Measurements from ENCODE around the gene TXNIP.

TXNIP gene

DNA sequence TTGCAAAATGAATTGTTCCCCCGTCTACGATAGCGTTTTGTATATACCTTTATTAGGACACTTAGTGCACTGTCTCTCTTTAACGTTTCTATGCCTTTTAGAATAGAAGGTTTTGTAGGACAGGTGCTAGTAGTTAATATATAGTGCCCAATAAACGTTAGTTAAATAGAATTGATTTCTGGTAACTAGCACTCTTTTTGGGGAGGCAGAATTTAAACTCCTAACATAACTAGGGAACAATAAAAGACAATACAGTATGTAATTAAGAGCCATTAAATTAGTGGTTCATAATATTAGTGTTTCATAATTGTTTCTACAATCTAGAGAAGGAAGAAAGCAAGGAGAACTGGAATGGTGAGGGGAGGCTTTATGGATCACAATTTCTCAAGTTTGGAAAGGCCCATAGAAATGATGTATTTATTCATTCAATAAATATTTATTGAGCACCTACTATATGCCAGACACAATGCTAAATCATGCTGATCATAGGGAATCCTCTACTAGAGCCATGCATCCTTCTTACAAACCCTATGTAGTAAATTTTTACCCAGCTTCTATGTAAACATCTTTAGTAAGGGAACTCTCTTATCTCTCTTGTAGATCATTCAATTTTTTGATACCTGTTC lies 31.1 kb downstream of the TXNIP start:
- Mint-ChIP-seq H3K4me3 (peak overlapping the region; percentile 95), H3K27me3 (ENCODE audit: low read depth) (no peaks in the 10 kb centered on the region), H3K27ac (peak overlapping the region; percentile 86), H3K36me3 (ENCODE audit: low read depth) (peaks cover 12% of the 10 kb centered on the region), H3K9me3 (peaks cover 14% of the 10 kb centered on the region), H3K4me1 (ENCODE audit: low read depth) (peaks cover 35% of the 10 kb centered on the region)

DNA sequence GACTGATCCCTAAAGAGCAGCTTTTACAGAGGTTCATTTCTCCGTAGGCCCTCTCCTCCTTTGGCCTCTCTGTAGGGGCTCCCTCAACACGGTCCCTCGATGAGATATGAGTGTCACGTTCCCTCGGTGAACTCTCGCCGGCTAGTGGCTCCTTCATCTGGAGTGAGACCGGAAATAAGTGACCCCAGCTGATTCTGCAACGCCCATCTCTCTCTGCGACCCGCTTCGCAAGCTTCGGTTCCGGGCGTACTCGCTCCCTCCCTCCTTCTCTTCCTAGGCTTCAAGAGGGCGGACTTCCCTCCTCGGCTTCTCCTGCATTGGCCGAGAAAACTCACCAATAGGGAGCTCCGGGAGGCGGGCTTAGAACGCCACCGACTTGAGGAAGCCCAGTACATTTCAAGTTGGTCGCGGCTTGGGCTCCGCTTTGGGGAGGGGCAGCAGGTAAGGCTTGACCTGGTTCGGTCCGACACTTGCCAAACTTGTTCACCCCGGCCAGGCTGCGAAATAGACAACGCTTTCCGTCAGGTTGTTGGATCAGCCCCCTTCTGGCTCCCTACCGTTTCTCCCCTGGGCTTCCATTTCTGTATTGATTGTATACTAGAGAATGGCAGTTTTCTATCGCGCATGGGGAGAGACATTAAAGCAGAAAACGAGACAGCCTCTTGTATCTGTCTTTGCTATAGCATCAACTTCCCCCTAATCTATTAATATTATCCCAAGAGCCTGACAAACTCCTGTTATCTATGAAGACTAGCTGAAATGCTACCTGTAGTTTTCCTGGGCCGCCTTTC lies 31.9 kb downstream of the TXNIP start, which contains the start of the genes ANKRD34A and POLR3GL:
Gene ANKRD34A, minus strand, starts transcription at position 248 of the 791 bp plus-strand sequence. CDS start 2,816 bp downstream, outside the sequence.
Gene POLR3GL, plus strand, starts transcription at position 363 of the 791 bp plus-strand sequence. CDS start 10,176 bp downstream, outside the sequence.
- peaks cover 12% of the 10 kb centered on the region for H3K36me3 Mint-ChIP-seq (ENCODE audit: low read depth)
- peaks cover 3% of the 10 kb centered on the region for H3K27me3 Mint-ChIP-seq (ENCODE audit: low read depth)
- H3K4me3 Mint-ChIP-seq = peak within 1 kb of the TSS; percentile 95
- peak within 1 kb of the TSS; percentile 86 for H3K27ac Mint-ChIP-seq
- peaks cover 40% of the 10 kb centered on the region for H3K4me1 Mint-ChIP-seq (ENCODE audit: low read depth)
- H3K9me3 Mint-ChIP-seq = peaks cover 14% of the 10 kb centered on the region

DNA sequence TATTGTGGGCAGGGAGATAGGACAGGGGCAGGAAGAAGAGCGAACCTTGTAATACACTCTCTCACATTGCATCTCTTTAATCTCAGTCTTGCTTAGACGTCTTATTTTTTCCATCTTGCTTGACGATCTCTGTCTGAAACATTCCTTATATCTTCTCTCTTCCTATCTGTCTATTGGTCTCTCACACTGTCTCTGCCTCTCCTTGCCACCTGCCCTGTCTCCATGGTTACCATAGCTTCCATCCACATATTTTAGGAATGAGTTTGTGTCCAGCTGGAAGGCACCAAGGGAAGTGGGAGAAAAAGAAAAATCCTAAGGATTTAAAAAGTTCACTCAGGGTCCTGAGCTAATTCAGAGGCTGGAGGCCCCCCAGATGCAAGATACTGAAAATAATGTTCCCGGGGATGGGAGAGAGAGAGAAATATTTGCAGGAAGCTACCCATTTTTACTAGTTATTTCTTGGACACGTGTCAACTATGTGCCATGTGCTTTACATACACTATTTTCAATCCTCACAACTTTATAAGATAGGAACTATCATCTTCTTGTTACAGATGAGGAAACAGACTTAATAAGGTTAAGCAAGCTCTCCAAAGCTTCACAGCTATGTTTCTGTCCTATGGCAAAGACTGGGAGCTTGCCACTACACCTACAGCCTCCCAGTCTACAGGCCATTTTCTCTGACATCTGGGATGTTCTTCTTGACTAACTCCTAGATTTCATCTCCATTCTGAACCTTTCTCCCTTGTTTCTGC lies 32.9 kb downstream of the TXNIP start:
- H3K27me3 Mint-ChIP-seq (ENCODE audit: low read depth) = peaks cover 6% of the 10 kb centered on the region
- H3K9me3 Mint-ChIP-seq = peaks cover 14% of the 10 kb centered on the region
- peaks cover 10% of the 10 kb centered on the region for H3K36me3 Mint-ChIP-seq (ENCODE audit: low read depth)
- peak overlapping the region; percentile 86 for H3K27ac Mint-ChIP-seq
- H3K4me3 Mint-ChIP-seq = peak overlapping the region; percentile 95
- H3K4me1 Mint-ChIP-seq (ENCODE audit: low read depth) = peaks cover 47% of the 10 kb centered on the region

DNA sequence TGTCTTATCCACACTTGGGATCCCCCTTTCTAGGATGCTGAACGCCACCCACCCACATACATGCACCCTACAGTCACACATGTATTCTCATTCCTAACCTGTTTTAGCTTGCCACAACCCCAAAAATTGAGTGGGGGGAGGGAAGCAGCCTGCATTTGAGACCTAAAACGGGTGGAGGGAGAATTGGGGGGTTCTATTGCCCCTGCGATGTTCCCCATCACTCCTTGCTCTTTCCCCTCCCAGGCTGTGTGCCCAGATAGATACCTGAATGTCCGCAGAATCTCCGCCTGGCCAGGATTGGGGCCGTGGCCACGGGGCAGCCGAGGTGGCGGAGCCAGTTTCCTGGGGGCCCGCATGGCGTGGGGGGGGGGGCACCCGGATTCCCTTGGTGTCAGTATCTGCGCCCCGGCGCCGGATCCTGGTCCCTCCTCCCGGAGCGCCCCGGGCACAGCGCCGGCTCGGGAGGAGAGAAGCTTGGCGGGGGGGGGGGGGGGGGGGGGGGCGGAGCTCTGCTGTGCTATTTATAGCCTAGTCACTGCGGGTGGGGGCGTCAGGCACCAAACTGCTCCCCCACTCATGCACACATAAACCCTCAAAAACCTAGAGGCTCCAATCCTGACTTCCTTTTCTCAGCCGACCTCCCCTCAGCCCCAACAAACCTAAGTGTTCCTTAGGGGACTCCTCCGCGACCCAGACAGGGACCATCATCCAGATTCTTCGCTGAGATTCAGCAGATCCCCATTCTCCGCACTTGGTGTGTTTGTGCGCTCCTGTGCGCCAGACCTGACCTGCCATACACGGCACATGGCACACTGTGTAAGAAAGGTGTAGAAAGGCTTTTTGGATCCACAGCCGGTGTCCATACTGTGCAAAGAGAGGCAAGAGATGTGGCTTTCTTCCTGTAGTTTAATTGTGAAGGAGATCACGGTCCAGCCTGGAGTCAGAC lies 33.9 kb downstream of the TXNIP start:
- H3K27ac Mint-ChIP-seq = peak overlapping the region; percentile 86
- peaks cover 52% of the 10 kb centered on the region for H3K4me1 Mint-ChIP-seq (ENCODE audit: low read depth)
- H3K36me3 Mint-ChIP-seq (ENCODE audit: low read depth) = peaks cover 4% of the 10 kb centered on the region
- H3K27me3 Mint-ChIP-seq (ENCODE audit: low read depth) = peaks cover 6% of the 10 kb centered on the region
- H3K9me3 Mint-ChIP-seq = peaks cover 5% of the 10 kb centered on the region
- peak overlapping the region; percentile 95 for H3K4me3 Mint-ChIP-seq

DNA sequence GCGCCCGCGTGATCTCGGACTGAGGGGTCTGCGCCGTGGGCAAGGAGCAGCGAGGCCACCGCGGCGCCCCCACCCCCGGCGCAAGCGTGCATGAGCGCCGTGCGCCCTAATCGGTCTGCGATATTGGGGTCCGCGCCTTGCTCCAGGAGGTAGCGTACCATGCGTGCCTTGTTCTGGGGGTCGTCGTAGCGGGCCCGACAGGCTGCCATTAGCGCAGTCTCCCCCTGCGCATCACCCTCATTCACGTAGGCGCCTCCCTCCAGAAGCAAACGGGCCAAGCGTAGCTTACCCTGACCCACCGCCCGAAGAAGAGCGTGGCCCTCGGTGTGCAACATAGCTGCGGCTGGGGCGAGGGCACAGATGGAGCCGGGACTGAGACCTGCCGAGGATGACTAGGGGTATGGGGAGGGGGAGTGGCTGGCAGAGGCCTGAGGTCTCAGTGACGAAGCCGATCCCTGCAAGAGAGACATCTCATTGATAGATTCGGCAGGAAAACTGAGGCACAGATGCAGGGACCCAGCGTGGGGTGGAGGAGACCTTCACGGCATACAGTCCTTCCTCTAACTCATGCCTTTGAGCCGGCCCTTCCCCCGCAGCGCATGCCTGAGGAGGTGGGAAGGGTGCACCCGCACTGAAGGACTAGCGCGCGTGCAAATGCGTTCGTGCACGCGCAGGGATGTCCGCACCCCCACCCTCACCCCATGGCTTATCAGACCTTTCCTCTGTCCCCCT lies 34.8 kb downstream of the TXNIP start:
- peak overlapping the region; percentile 67 for H3K27ac Mint-ChIP-seq
- peaks cover 2% of the 10 kb centered on the region for H3K36me3 Mint-ChIP-seq (ENCODE audit: low read depth)

DNA sequence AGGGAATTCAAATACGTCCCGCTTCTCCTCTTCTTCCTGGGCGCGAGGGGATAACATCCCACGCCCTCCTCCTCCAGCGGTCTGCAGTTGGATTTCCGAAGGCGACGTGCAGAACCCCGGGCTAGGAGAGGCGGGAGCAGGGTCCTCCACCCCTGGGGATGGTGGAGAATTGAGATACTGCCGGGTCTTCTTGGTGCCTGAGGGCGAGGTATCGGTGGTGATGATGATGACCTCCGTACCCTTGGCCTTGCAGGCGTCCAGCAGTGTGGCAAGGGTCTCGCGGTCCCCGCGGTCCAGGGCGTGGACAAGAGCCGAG lies 35.3 kb downstream of the TXNIP start:
- Mint-ChIP-seq H3K4me1 (ENCODE audit: low read depth) (peaks cover 60% of the 10 kb centered on the region), H3K27me3 (ENCODE audit: low read depth) (peaks cover 6% of the 10 kb centered on the region), H3K4me3 (peak overlapping the region; percentile 95), H3K27ac (no peak overlapping the region), H3K36me3 (ENCODE audit: low read depth) (peaks cover 2% of the 10 kb centered on the region), H3K9me3 (no peaks in the 10 kb centered on the region)

More for the DNA sequence above, 34.8 kb downstream of the TXNIP start:
- peaks cover 58% of the 10 kb centered on the region for H3K4me1 Mint-ChIP-seq (ENCODE audit: low read depth)
- H3K4me3 Mint-ChIP-seq = peak overlapping the region; percentile 95
- H3K9me3 Mint-ChIP-seq = no peaks in the 10 kb centered on the region
- peaks cover 6% of the 10 kb centered on the region for H3K27me3 Mint-ChIP-seq (ENCODE audit: low read depth)

DNA sequence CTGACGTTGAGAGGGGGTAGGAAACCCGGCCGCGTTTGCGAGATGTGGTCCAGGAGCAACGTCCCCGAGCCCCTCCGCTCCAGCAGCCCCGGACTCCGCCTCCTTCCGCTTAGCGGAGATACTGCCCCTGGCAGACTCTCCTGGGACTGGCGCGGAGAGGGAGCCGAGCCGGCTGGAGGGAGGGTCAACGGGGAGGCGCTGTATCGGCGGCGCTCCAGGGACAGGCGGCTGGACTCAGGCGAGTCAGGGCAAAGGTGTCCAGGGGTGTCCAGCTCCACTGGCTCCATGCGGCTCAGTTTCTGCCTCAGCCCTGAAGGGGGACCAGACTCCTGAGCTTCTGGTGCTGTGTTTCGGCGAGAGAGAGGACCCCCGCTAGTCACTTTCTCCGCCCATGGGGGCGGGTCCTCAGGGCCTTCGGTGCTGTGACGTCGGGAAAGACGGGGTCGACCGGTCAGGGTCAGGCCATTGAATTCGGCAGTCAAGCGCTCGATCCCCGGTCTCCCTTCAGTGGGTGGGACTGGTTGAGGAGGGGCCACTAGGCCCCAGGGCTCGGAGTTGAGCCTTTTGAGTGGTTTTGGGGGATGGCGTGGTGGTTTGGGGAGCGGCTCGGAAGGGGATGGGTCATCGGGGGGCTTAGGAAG lies 35.8 kb downstream of the TXNIP start:
- Mint-ChIP-seq H3K27ac (no peak overlapping the region), H3K36me3 (ENCODE audit: low read depth) (peaks cover 2% of the 10 kb centered on the region)

DNA sequence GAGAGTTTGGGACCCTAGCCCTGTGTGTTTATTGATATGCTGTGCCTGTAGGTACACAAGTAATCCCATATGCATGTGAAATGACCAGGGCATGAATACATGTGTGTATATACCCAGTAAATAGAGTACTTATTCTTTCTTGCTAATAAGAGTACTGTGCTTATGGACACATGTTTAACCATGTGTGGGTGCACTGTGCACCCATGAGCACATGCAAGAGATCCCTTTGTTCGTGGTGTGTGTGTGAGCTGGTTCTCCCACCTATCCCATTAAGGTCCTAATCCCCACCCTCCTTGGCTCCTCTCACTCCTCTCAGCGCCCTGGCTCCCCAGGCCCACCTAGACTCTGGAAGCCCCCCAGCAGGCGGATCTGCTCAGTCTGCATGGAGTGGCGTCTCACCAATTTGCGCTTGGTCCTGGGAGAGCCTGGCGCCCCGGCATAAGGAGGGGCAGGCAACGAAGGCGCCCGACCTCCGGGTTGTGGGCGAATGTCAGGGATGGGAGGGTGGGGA lies 36.4 kb downstream of the TXNIP start:
- H3K27ac Mint-ChIP-seq = no peak overlapping the region
- H3K4me3 Mint-ChIP-seq = no peak overlapping the region
- peaks cover 67% of the 10 kb centered on the region for H3K4me1 Mint-ChIP-seq (ENCODE audit: low read depth)
- peaks cover 6% of the 10 kb centered on the region for H3K27me3 Mint-ChIP-seq (ENCODE audit: low read depth)
- peaks cover 4% of the 10 kb centered on the region for H3K36me3 Mint-ChIP-seq (ENCODE audit: low read depth)
- no peaks in the 10 kb centered on the region for H3K9me3 Mint-ChIP-seq

More for the DNA sequence above, 35.8 kb downstream of the TXNIP start:
- peak overlapping the region; percentile 95 for H3K4me3 Mint-ChIP-seq
- peaks cover 64% of the 10 kb centered on the region for H3K4me1 Mint-ChIP-seq (ENCODE audit: low read depth)
- H3K9me3 Mint-ChIP-seq = no peaks in the 10 kb centered on the region
- H3K27me3 Mint-ChIP-seq (ENCODE audit: low read depth) = peaks cover 6% of the 10 kb centered on the region

DNA sequence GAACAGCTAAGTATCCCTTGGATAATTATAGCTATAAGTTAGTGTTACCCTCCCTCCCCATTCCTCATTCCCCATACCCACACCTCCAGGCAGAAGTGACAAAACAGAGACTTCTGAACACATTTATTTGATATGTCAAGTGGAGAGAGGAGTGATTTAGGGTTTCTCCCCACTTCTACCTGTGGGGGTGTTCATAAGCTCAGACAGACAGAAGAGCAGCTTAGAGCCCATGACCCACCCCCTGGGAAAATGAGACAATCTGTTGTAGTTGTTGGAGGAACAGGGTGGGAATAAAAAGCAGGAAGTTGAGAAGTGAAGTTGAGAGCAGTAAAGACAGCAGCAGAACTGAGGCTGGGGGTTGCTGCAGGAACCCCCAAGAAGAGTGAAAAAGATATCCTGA lies 37.0 kb downstream of the TXNIP start:
- Mint-ChIP-seq H3K9me3 (no peaks in the 10 kb centered on the region), H3K27ac (no peak overlapping the region), H3K36me3 (ENCODE audit: low read depth) (peaks cover 6% of the 10 kb centered on the region), H3K27me3 (ENCODE audit: low read depth) (peaks cover 6% of the 10 kb centered on the region), H3K4me1 (ENCODE audit: low read depth) (peaks cover 70% of the 10 kb centered on the region), H3K4me3 (peak overlapping the region; percentile 15)

DNA sequence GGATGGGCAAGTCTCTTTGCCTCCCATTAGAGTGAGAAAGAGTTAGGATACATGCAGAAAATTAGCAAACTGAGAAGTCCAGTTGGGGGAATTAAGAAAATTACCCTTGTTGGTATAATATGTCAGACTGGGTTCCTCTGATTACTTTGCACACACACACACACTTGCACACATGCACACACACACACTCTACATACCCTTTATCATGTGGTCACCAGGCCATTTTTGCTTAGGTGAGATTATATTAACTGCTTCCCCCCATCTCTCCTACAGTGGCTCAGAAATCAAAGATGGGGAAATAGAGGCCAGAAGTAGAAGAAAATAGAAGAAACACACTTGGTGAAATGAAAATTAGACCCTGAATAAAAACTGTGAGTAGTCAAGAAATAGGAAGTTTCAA lies 37.6 kb downstream of the TXNIP start:
- Mint-ChIP-seq H3K9me3 (no peaks in the 10 kb centered on the region), H3K36me3 (ENCODE audit: low read depth) (peaks cover 6% of the 10 kb centered on the region)

DNA sequence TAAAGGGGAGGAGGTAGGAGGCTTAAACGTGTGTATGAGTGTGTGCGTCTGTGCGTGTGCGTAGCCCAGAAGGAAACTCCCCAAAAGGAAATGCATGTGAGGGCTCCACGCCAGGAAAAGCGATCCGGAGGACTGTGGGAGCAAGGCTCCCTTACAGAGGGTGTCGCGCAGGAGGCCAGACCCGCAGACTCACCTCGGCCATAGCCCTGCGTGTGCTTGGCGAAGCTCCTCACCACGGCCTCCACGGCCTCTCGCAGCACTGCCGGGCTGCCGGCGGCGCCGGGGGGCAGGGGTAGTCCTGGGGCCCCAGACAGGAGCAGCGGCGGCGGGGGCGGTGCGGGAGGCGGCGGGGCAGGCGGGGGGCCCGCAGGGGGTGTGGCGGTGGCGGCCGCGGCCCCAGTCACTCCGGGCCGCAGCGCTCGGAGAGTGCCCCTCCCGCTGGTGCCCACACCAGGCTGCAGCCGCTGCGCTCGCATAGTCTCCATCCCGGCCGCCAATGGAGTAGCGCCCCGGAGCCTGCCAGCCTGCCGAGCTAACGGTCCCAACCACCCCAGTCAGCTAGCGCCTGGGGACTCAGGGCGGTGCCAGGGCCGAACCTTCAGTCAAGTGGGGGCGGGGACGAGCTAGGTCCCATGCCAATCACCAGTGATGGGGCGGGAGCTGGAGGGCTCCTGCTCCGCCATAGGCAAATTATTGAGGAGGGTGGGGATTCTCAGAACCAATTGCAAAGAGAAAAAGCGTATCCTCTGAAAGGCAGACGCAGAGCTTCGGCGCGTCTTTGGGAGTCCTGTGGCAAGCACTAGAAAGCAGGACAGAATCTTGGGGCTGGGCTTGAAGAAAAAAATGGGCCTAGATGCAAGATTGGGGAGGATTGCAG lies 38.7 kb downstream of the TXNIP start, which contains the start of gene LIX1L:
Gene LIX1L, minus strand, starts transcription at position 575 of the 877 bp plus-strand sequence. Its CDS starts 90 bp downstream, at position 485.
- H3K27ac Mint-ChIP-seq = peak within 1 kb of the TSS; percentile 92
- peak within 1 kb of the TSS; percentile 96 for H3K4me3 Mint-ChIP-seq
- H3K9me3 Mint-ChIP-seq = no peaks in the 10 kb centered on the region
- peaks cover 6% of the 10 kb centered on the region for H3K27me3 Mint-ChIP-seq (ENCODE audit: low read depth)
- H3K4me1 Mint-ChIP-seq (ENCODE audit: low read depth) = peaks cover 56% of the 10 kb centered on the region
- peaks cover 4% of the 10 kb centered on the region for H3K36me3 Mint-ChIP-seq (ENCODE audit: low read depth)

More for the DNA sequence above, 37.6 kb downstream of the TXNIP start:
- H3K27me3 Mint-ChIP-seq (ENCODE audit: low read depth) = peaks cover 6% of the 10 kb centered on the region
- no peak overlapping the region for H3K4me3 Mint-ChIP-seq
- no peak overlapping the region for H3K27ac Mint-ChIP-seq
- peaks cover 67% of the 10 kb centered on the region for H3K4me1 Mint-ChIP-seq (ENCODE audit: low read depth)

All from T-helper 1 cell treated with Interleukin-12 subunit alpha and Interleukin-12 subunit beta and Interleukin-4 antibody, amounts not matched to agents 30 μg/mL and 1 μg/mL, for 36 hours (primary cell).